ENCODE data around the gene DDB1.

Gene DDB1

GRCh38 chr11:61334434-61335354, 1.8 kb upstream of the DDB1 start:
- no peak for DNase-seq

GRCh38 chr11:61333550-61334433, 887 bp upstream of the DDB1 start:
- DNase-seq, result no peak

GRCh38 chr11:61332281-61332796, 566 bp downstream of the DDB1 start:
- no peak for DNase-seq

GRCh38 chr11:61331651-61332050, 1.3 kb downstream of the DDB1 start:
- DNase-seq, result no peak

GRCh38 chr11:61329871-61330270, 3.0 kb downstream of the DDB1 start:
- no peak for DNase-seq

GRCh38 chr11:61328351-61328750, 4.6 kb downstream of the DDB1 start:
- no peak for DNase-seq

GRCh38 chr11:61327669-61328071, 5.2 kb downstream of the DDB1 start:
- DNase-seq, result no peak

GRCh38 chr11:61325649-61326414, 7.1 kb downstream of the DDB1 start:
- no peak for DNase-seq

GRCh38 chr11:61315260-61315659, 17.6 kb downstream of the DDB1 start:
- no peak for DNase-seq

- DNase-seq, result no peak
Measured at GRCh38 chr11:61310749-61311148, 22.2 kb downstream of the DDB1 start.

- DNase-seq, result no peak
Measured at GRCh38 chr11:61309739-61310138, 23.2 kb downstream of the DDB1 start.

GRCh38 chr11:61309141-61309540, 23.8 kb downstream of the DDB1 start:
- no peak for DNase-seq

- DNase-seq, result no peak
Measured at GRCh38 chr11:61307354-61307753, 25.6 kb downstream of the DDB1 start.

GRCh38 chr11:61306221-61306620, 26.7 kb downstream of the DDB1 start:
- DNase-seq, result no peak

GRCh38 chr11:61305417-61305816, 27.5 kb downstream of the DDB1 start:
- no peak for DNase-seq

GRCh38 chr11:61303725-61304124, 29.2 kb downstream of the DDB1 start:
- DNase-seq, result no peak

- no peak for DNase-seq
Measured at GRCh38 chr11:61302550-61302949, 30.4 kb downstream of the DDB1 start.

- no peak for DNase-seq
Measured at GRCh38 chr11:61298663-61299244, 34.2 kb downstream of the DDB1 start.

- DNase-seq, result no peak
Measured at GRCh38 chr11:61297746-61298145, 35.2 kb downstream of the DDB1 start.

GRCh38 chr11:61297341-61297740, 35.6 kb downstream of the DDB1 start:
- DNase-seq, result no peak

GRCh38 chr11:61295596-61295926, 37.3 kb downstream of the DDB1 start:
- no peak for DNase-seq
